Measurements from ENCODE around the gene SNRPD2. TPM values are rescaled to one million over a fixed set of nuclear protein-coding genes. Genes with fewer than 3 reads are reported as not detected.

SNRPD2 gene
- total RNA-seq, 4 donors from 2014 or later: 96.0 to 386 (median 310) TPM

DNA sequence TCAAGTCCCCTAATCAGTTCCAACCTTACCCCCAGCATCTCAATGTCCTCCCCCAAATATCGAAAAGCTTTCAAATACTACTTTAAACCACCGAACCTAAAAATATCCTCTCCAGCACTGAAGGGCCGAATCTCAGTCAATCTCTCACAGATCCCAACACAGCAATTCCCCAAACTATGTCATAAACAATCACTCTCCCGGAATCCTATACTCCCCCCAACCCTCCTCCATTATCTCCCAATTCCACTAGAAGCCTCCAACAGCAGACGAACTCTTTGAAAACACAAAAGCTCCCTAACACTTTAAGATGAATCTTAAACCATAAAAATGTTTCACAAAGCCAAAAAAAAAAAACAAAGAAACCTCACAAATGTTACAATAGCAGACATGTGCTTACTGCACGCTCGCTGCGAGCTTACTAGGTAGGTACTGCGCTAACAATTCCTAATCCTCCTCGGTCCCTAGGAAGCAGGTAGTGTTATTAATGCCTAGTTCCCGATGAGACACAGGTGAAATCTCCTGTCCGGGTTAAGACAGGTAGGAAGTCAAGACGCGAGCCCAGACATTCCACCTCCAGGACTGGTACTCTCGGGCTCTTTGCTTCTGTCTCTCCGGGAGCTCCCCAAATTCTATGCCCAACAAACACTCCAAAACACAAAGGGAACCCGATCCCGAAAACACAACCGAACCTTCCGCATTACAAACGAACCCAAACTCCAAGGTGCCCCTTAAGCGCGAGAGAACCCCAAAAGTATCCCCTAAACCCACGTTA is 24.8 kb upstream of the SNRPD2 start:
- H3K4me1 ChIP-seq: peaks cover 0 to 4% of the 10 kb centered on the region in 2 donors
- H3K27ac ChIP-seq: peak overlapping the region; percentile 93 to 98
- no peaks in the 10 kb centered on the region for H3K36me3 ChIP-seq
- intact Hi-C loops (cut with DNase I; ENCODE audit: low total_unique reads): no loop called here
- TF ChIP-seq POLR2A (IDR thresholded peaks at IDR 0.05) (no peak), CTCF (IDR thresholded peaks at IDR 0.05) (no peak)
- no peaks in the 10 kb centered on the region for H3K9me3 ChIP-seq
- DNase-seq: peak in 1 of 2 donors; percentile 22
- peak overlapping the region; percentile 79 to 93 for H3K4me3 ChIP-seq
- H3K27me3 ChIP-seq: no peaks in the 10 kb centered on the region

DNA sequence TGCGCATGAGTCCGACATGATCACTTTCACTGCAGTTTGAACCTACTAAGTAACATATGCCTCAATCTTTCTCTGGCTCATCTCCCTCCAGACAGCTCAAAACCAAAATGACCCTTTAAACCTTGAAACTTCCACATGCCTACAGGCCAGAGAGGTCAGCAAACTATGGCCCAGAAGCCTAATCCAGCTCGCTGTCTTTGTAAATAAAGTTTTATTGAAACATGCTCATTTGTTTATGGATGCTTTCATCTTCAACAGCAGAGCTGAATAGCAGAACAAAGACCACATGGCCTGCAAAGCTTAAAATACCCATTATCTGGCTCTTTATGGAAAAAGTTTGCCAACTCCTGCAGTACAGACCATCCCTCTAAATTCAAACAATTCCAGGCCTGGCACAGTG is 23.4 kb upstream of the SNRPD2 start:
- intact Hi-C loops (cut with DNase I; ENCODE audit: low total_unique reads): no loop called here
- Histone ChIP-seq H3K36me3 (no peaks in the 10 kb centered on the region), H3K9me3 (no peaks in the 10 kb centered on the region), H3K27ac (no peak overlapping the region), H3K27me3 (no peaks in the 10 kb centered on the region), H3K4me1 (peaks cover 0 to 4% of the 10 kb centered on the region in 2 donors), H3K4me3 (no peak overlapping the region)
- TF ChIP-seq CTCF (IDR thresholded peaks at IDR 0.05): no peak
- no peak for DNase-seq

GRCh38 chr19:45713141-45713540 is 21.4 kb upstream of the SNRPD2 start:
- intact Hi-C loops (cut with DNase I; ENCODE audit: low total_unique reads): no loop called here

DNA sequence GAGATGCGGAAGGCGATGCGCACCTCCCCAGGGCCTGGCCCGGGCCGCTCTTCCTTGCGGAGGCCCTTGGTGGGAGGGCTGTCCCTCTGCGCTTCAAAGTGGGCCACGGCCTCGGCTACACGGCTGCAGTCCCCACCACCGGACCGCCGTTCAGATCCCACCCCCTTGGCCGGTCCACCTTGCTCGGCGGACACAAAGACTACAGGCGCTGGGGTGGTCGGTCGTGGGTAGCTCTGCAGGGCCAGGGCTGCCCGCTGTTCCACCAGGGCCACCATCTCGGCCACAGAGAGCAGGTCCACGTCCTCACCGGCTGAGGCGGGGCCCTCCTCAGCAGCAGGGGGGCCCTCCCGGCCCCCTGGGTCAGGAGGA is 20.9 kb upstream of the SNRPD2 start:
- Histone ChIP-seq H3K36me3 (no peaks in the 10 kb centered on the region), H3K4me3 (no peak overlapping the region), H3K4me1 (no peaks in the 10 kb centered on the region), H3K27ac (no peak overlapping the region), H3K27me3 (no peaks in the 10 kb centered on the region), H3K9me3 (no peaks in the 10 kb centered on the region)
- TF ChIP-seq POLR2A (IDR thresholded peaks at IDR 0.05): no peak
- no peak for TF ChIP-seq CTCF (IDR thresholded peaks at IDR 0.05)
- DNase-seq: no peak
- intact Hi-C loops (cut with DNase I; ENCODE audit: low total_unique reads): no loop called here

More at GRCh38 chr19:45713141-45713540, 21.4 kb upstream of the SNRPD2 start:
- TF ChIP-seq CTCF (IDR thresholded peaks at IDR 0.05) (no peak), POLR2A (IDR thresholded peaks at IDR 0.05) (no peak)
- H3K27ac ChIP-seq: no peak overlapping the region
- no peaks in the 10 kb centered on the region for H3K27me3 ChIP-seq
- H3K4me3 ChIP-seq: no peak overlapping the region
- no peaks in the 10 kb centered on the region for H3K9me3 ChIP-seq
- H3K4me1 ChIP-seq: peaks cover 0 to under 1% of the 10 kb centered on the region in 2 donors
- no peaks in the 10 kb centered on the region for H3K36me3 ChIP-seq
- DNase-seq: no peak

- Histone ChIP-seq H3K27ac (no peak overlapping the region), H3K4me1 (no peaks in the 10 kb centered on the region), H3K27me3 (no peaks in the 10 kb centered on the region), H3K4me3 (no peak overlapping the region), H3K9me3 (no peaks in the 10 kb centered on the region), H3K36me3 (no peaks in the 10 kb centered on the region)
- intact Hi-C loops (cut with DNase I; ENCODE audit: low total_unique reads): no loop called here
- TF ChIP-seq CTCF (IDR thresholded peaks at IDR 0.05): no peak
- no peak for TF ChIP-seq POLR2A (IDR thresholded peaks at IDR 0.05)
- DNase-seq: no peak
Measured at GRCh38 chr19:45711851-45712698, 20.3 kb upstream of the SNRPD2 start.

All from uterus (tissue), 4 donors.